Activated CD4-positive, alpha-beta memory T cell treated with anti-CD3 and anti-CD28 coated beads, Interleukin-2, amount 10 ng/mL, durations not matched to agents 7 days and 5 days (primary cell): ENCODE results near the gene GPR35. TPM values are rescaled to one million over a fixed set of nuclear protein-coding genes. Genes with fewer than 3 reads are reported as not detected.
"Not testable (repeated sequence)": the region's sequence is repeated elsewhere in the genome, so short reads cannot be mapped to it uniquely, and the experiment has no call there.

ENCODE experiments used
- CTCF ChIA-PET: fragments of 350-600 bp; sonication (Branson Sonifier 250); formaldehyde crosslinking; loops from one replicate; lab custom pipeline; 2021; ENCODE audit warnings: antibody characterized with exemption, inconsistent platforms; lab: Charles Lee
- POLR2A ChIA-PET: fragments of 350-600 bp; sonication (Branson Sonifier 250); formaldehyde crosslinking; loops from one replicate; lab custom pipeline; 2021; ENCODE audit warnings: antibody characterized with exemption; lab: Charles Lee
- DNase-seq: peaks from one replicate; pipeline ENCODE4 v3.0.0-alpha.2; 2020
- H3K27ac Mint-ChIP-seq: one replicate; pipeline ENCODE4 v1.8.0; 2021; ENCODE audit warnings: mild to moderate bottlenecking, mixed read lengths
- H3K27me3 Mint-ChIP-seq: one replicate; pipeline ENCODE4 v1.8.0; 2021; ENCODE audit warnings: mixed read lengths
- H3K36me3 Mint-ChIP-seq: one replicate; pipeline ENCODE4 v1.8.0; 2021; ENCODE audit warnings: low read depth, mixed read lengths
- H3K4me1 Mint-ChIP-seq: one replicate; pipeline ENCODE4 v1.8.0; 2021; ENCODE audit warnings: mixed read lengths
- H3K4me3 Mint-ChIP-seq: one replicate; pipeline ENCODE4 v1.8.0; 2021; ENCODE audit warnings: mild to moderate bottlenecking, mixed read lengths
- H3K9me3 Mint-ChIP-seq: one replicate; pipeline ENCODE4 v1.8.0; 2021; ENCODE audit warnings: mixed read lengths
- total RNA-seq, 2 experiments: library from RNA; stranded (reverse); gene quantifications; one replicate each; pipeline ENCODE4 v1.2.3, GENCODE V29; 2021

Gene GPR35
- total RNA-seq, 2 experiments from 2014 or later = 5.2 to 5.7 TPM

DNA sequence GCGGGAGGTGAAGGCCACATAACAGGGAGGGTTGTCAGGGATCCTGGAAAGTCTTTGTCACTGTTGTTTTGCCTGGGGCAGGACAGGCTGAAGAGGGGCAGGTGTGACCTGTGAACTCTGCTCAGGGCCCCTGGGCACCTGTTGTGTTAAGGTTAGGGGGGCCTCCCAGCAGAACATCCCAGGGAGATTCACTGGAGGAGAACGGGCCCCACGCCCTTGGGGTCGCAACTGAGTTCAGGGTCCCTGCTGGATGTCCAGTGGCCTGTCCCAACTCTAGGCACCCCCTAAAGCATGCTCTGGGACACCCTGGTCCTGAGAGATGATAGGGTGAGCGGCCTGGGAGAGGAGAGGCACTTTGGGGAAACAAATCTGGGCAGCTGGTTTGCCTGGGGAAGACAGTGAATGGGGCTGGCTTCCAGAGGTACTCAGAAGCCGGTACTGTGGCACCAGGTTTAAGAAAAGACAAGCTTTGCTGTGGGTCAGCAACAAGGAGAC lies 22.9 kb downstream of the GPR35 start:
- H3K9me3 Mint-ChIP-seq = no peaks in the 10 kb centered on the region
- no peak overlapping the region for H3K27ac Mint-ChIP-seq
- no peak overlapping the region for H3K4me3 Mint-ChIP-seq
- ChIA-PET POLR2A (no interaction called here), CTCF (no interaction called here)
- H3K27me3 Mint-ChIP-seq = peaks cover 39% of the 10 kb centered on the region
- DNase-seq = peak; percentile 6
- H3K4me1 Mint-ChIP-seq = peaks cover 5% of the 10 kb centered on the region
- no peaks in the 10 kb centered on the region for H3K36me3 Mint-ChIP-seq

DNA sequence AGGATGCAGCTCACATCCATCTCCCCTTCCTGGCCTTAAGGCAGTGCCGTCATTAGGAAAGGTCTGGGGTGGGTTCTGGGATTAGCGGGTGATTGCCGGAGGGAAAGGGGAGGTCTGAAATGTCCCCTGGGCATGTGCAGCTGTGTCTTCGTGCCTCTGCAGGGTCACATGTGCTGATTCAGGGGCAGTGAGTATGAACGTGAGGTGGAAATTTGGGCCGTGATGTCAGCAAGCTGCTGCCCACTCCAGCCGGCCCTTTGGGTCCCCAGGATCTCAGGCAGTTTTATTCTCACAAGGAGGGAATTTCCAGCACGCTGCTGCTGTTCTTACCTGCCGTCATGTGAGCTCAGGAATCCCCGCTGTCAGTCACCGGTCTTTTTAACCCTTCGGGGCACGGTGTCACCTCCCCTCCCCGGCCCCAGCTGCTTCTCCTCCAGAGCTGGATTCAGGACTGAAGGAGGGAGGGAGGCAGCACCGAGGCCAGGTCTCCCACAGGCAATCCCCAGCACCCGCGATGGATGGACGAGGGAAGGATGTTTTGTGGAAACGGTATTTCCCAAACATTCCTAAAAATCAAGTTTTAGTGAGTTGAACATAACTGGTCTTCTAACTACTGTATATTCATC lies 23.5 kb downstream of the GPR35 start:
- no peak overlapping the region for H3K4me3 Mint-ChIP-seq
- no peak overlapping the region for H3K27ac Mint-ChIP-seq
- H3K36me3 Mint-ChIP-seq = no peaks in the 10 kb centered on the region
- no peaks in the 10 kb centered on the region for H3K9me3 Mint-ChIP-seq
- peak; percentile 13 for DNase-seq
- H3K4me1 Mint-ChIP-seq = peaks cover 5% of the 10 kb centered on the region
- ChIA-PET CTCF (no interaction called here), POLR2A (no interaction called here)
- H3K27me3 Mint-ChIP-seq = peaks cover 39% of the 10 kb centered on the region

GRCh38 chr2:240649331-240649730 lies 24.1 kb downstream of the GPR35 start:
- Mint-ChIP-seq H3K9me3 (no peaks in the 10 kb centered on the region), H3K4me3 (no peak overlapping the region), H3K27ac (no peak overlapping the region), H3K4me1 (peaks cover 5% of the 10 kb centered on the region), H3K36me3 (no peaks in the 10 kb centered on the region), H3K27me3 (peaks cover 40% of the 10 kb centered on the region)
- CTCF ChIA-PET = no interaction called here
- DNase-seq = no peak
- POLR2A ChIA-PET = no interaction called here

DNA sequence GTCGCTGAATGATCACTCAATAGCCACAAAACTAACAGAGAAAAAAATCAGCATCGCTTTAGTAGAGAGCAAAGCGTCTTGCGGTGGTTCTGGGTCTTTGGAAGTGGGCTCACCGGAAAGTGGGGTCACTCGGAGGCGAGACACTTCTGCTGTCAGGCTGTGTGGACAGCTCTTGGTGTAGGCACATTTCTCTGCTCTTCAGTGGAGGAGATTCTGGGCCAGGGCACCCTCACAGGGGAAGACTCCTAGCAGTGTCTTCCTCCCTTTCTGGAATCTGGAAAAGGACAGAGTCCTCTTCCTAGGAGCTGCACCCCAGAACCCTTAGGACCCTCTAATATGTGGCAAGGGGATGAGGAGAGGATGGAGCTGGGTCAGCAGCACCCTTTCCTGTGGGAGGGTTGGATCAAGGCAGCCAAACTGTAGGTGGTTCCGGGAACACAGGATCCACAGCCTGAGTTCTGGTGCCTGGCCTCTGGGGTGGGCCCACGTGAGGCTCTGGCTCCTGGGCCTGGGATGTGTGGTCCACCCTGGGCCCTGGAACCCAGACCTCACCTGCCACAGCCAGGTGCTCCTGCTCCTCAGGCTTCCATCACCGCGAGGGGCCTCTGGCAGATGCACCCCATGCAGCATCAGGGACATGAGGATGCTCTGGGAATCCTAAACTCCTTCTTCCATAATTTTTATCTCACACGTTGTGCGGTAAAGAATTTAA lies 25.1 kb downstream of the GPR35 start:
- no peaks in the 10 kb centered on the region for H3K36me3 Mint-ChIP-seq

DNA sequence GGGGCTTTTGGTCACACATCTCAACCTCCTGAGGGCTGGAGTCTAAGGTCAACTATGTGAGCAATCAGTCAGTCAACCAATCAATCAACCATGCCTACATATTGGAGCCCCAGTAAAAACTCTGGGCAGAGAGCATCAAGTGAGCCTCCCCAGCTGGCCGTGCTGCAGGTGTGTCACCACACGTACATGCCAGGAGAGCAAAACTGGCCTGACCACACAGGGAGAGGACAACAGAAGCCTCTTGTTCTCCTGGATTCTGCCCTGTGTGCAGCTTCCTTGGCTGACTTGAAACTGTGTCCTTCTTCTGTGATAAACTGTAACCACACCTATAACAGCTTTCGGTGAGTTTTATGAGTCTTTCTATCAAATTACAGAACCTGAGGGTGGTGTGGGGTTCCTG lies 25.9 kb downstream of the GPR35 start:
- Mint-ChIP-seq H3K4me3 (no peak overlapping the region), H3K4me1 (peaks cover 16% of the 10 kb centered on the region), H3K27me3 (peaks cover 51% of the 10 kb centered on the region), H3K36me3 (no peaks in the 10 kb centered on the region), H3K27ac (no peak overlapping the region), H3K9me3 (no peaks in the 10 kb centered on the region)
- POLR2A ChIA-PET = no interaction called here
- no peak for DNase-seq
- CTCF ChIA-PET = no interaction called here

More for the DNA sequence above, 25.1 kb downstream of the GPR35 start:
- peaks cover 14% of the 10 kb centered on the region for H3K4me1 Mint-ChIP-seq
- DNase-seq = peak; percentile 2
- CTCF ChIA-PET = no interaction called here
- H3K27ac Mint-ChIP-seq = no peak overlapping the region
- no peak overlapping the region for H3K4me3 Mint-ChIP-seq
- POLR2A ChIA-PET = no interaction called here
- H3K27me3 Mint-ChIP-seq = peaks cover 50% of the 10 kb centered on the region
- no peaks in the 10 kb centered on the region for H3K9me3 Mint-ChIP-seq

GRCh38 chr2:240655931-240656886 lies 30.9 kb downstream of the GPR35 start:
- ChIA-PET CTCF (interaction anchor here (0.9 to 1.7 kb wide), 3 partner anchors 76 to 142 kb away, joined by 3 to 4 read pairs (median 3); no protein-coding TSS in a partner anchor), POLR2A (no interaction called here)
- no peaks in the 10 kb centered on the region for H3K9me3 Mint-ChIP-seq
- H3K36me3 Mint-ChIP-seq = no peaks in the 10 kb centered on the region
- peaks cover 18% of the 10 kb centered on the region for H3K4me1 Mint-ChIP-seq
- DNase-seq = peak; percentile 38
- H3K4me3 Mint-ChIP-seq = no peak overlapping the region
- no peak overlapping the region for H3K27ac Mint-ChIP-seq
- H3K27me3 Mint-ChIP-seq = peaks cover 57% of the 10 kb centered on the region

GRCh38 chr2:240659883-240660282 lies 34.6 kb downstream of the GPR35 start:
- DNase-seq, H3K4me3 Mint-ChIP-seq, H3K27ac Mint-ChIP-seq, H3K36me3 Mint-ChIP-seq, H3K9me3 Mint-ChIP-seq, POLR2A ChIA-PET: not testable (repeated sequence)
- H3K4me1 Mint-ChIP-seq = peaks cover 14% of the 10 kb centered on the region
- CTCF ChIA-PET = interaction anchor here (1.6 kb wide), 1 partner anchor 146 kb away, joined by 3 read pairs; no protein-coding TSS in a partner anchor
- peaks cover 58% of the 10 kb centered on the region for H3K27me3 Mint-ChIP-seq

- Mint-ChIP-seq H3K4me3 (no peak overlapping the region), H3K36me3 (no peaks in the 10 kb centered on the region), H3K27ac (no peak overlapping the region), H3K27me3 (peaks cover 60% of the 10 kb centered on the region), H3K4me1 (no peaks in the 10 kb centered on the region), H3K9me3 (no peaks in the 10 kb centered on the region)
- ChIA-PET CTCF (no interaction called here), POLR2A (no interaction called here)
- DNase-seq = no peak
Observed at GRCh38 chr2:240662681-240663080, 37.4 kb downstream of the GPR35 start.

GRCh38 chr2:240663546-240664190 lies 38.4 kb downstream of the GPR35 start:
- H3K4me3 Mint-ChIP-seq = no peak overlapping the region
- no peaks in the 10 kb centered on the region for H3K4me1 Mint-ChIP-seq
- H3K27me3 Mint-ChIP-seq = peaks cover 58% of the 10 kb centered on the region
- ChIA-PET CTCF (no interaction called here), POLR2A (interaction anchor here (0.6 kb wide), 1 partner anchor 318 kb away, joined by 3 read pairs; no protein-coding TSS in a partner anchor)
- no peak for DNase-seq
- H3K9me3 Mint-ChIP-seq = no peaks in the 10 kb centered on the region
- H3K27ac Mint-ChIP-seq = no peak overlapping the region
- H3K36me3 Mint-ChIP-seq = no peaks in the 10 kb centered on the region

DNA sequence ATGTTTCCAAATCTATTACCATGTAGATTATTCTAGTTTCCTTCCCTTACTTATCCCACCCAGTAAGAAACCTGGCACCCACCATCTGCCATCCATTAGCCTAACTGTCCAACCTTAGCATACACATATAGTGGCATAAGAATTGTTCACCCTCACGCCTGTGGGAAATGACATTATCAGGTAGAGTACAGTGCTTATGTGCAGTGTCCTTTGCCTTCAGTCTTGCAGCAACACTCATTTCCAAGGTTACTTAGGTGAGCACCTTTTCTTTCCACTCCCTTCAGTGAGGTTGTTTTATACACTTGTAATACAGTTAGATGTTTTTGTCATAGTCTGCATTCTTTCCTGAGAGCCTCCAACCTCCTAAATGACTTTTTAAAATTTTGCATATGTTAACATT lies 39.3 kb downstream of the GPR35 start:
- POLR2A ChIA-PET = no interaction called here
- DNase-seq = no peak
- Mint-ChIP-seq H3K36me3 (no peaks in the 10 kb centered on the region), H3K27ac (no peak overlapping the region), H3K4me3 (no peak overlapping the region), H3K27me3 (peaks cover 50% of the 10 kb centered on the region), H3K9me3 (no peaks in the 10 kb centered on the region), H3K4me1 (no peaks in the 10 kb centered on the region)
- CTCF ChIA-PET = no interaction called here

GRCh38 chr2:240670402-240670801 lies 45.1 kb downstream of the GPR35 start:
- ChIA-PET CTCF (interaction anchor here (0.6 kb wide), 1 partner anchor 645 kb away, joined by 3 read pairs; no protein-coding TSS in a partner anchor), POLR2A (no interaction called here)
- H3K27ac Mint-ChIP-seq = no peak overlapping the region
- H3K36me3 Mint-ChIP-seq = no peaks in the 10 kb centered on the region
- no peak overlapping the region for H3K4me3 Mint-ChIP-seq
- DNase-seq = no peak
- no peaks in the 10 kb centered on the region for H3K9me3 Mint-ChIP-seq
- no peaks in the 10 kb centered on the region for H3K4me1 Mint-ChIP-seq
- H3K27me3 Mint-ChIP-seq = peaks cover 62% of the 10 kb centered on the region

- CTCF ChIA-PET = interaction anchor here (0.6 kb wide), 1 partner anchor 645 kb away, joined by 3 read pairs; no protein-coding TSS in a partner anchor
- POLR2A ChIA-PET = no interaction called here
- H3K27me3 Mint-ChIP-seq = peaks cover 59% of the 10 kb centered on the region
Observed at GRCh38 chr2:240670950-240671349, 45.7 kb downstream of the GPR35 start.

More at GRCh38 chr2:240670950-240671349, 45.7 kb downstream of the GPR35 start:
- no peaks in the 10 kb centered on the region for H3K36me3 Mint-ChIP-seq
- no peak overlapping the region for H3K4me3 Mint-ChIP-seq
- no peaks in the 10 kb centered on the region for H3K9me3 Mint-ChIP-seq
- no peak overlapping the region for H3K27ac Mint-ChIP-seq
- H3K4me1 Mint-ChIP-seq = no peaks in the 10 kb centered on the region
- DNase-seq = no peak
